WTC11 (cell line): ENCODE data around the gene CNOT6L. TPM values are rescaled to one million over a fixed set of nuclear protein-coding genes. Genes with fewer than 3 reads are reported as not detected.

ENCODE experiments used
- ATAC-seq: fragments of 200-7000 bp; cut with Tn5 transposase; 2 replicates; pipeline ENCODE4 v1.10.0; 2021; ENCODE audit warnings: mild to moderate bottlenecking, moderate library complexity
- CTCF ChIA-PET: fragments of 300-600 bp; sonication (Branson Sonifier 250); formaldehyde crosslinking; loops from one replicate; lab custom pipeline; 2021; ENCODE audit warnings: antibody characterized with exemption; lab: Charles Lee
- POLR2A ChIA-PET: fragments of 350-600 bp; sonication (Branson Sonifier 250); formaldehyde crosslinking; loops from one replicate; lab custom pipeline; 2021; ENCODE audit warnings: antibody characterized with exemption; lab: Charles Lee
- DNase-seq: peaks from one replicate; pipeline ENCODE4 v3.0.0; 2021; ENCODE audit warnings: low spot score
- H3K27ac Mint-ChIP-seq: 2 replicates; pipeline ENCODE4 v1.8.0; 2021; ENCODE audit warnings: mixed read lengths
- H3K27me3 Mint-ChIP-seq: 2 replicates; pipeline ENCODE4 v1.8.0; 2021; ENCODE audit warnings: low read depth, mild to moderate bottlenecking, moderate library complexity, mixed read lengths
- H3K36me3 Mint-ChIP-seq: 2 replicates; pipeline ENCODE4 v1.8.0; 2021; ENCODE audit warnings: mixed read lengths
- H3K4me1 Mint-ChIP-seq: 2 replicates; pipeline ENCODE4 v1.8.0; 2022; ENCODE audit warnings: mixed read lengths
- H3K4me3 Mint-ChIP-seq: 2 replicates; pipeline ENCODE4 v1.8.0; 2021; ENCODE audit warnings: mild to moderate bottlenecking, moderate library complexity, mixed read lengths
- H3K9me3 Mint-ChIP-seq: 2 replicates; pipeline ENCODE4 v1.8.0; 2021; ENCODE audit warnings: mixed read lengths
- CBFB ChIP-seq: sonication (generic); formaldehyde crosslinking; IDR thresholded peaks from 2 replicates; pipeline ENCODE4 v1.8.1; 2022; ENCODE audit warnings: mild to moderate bottlenecking, low read depth, missing genetic modification reagents
- CREM ChIP-seq: sonication (generic); formaldehyde crosslinking; IDR thresholded peaks from 2 replicates; pipeline ENCODE4 v1.8.1; 2022; ENCODE audit warnings: mild to moderate bottlenecking, missing genetic modification reagents, moderate library complexity
- GABPB1 ChIP-seq: sonication (generic); formaldehyde crosslinking; IDR thresholded peaks from 2 replicates; pipeline ENCODE4 v1.8.1; 2023; ENCODE audit warnings: mild to moderate bottlenecking, missing genetic modification reagents
- GRHL2 ChIP-seq: fragments of 250-450 bp; sonication (Bioruptor Pico); IDR thresholded peaks from 2 replicates; pipeline ENCODE4 v1.8.0; 2022; ENCODE audit warnings: mild to moderate bottlenecking, moderate library complexity; ENCODE audit not compliant: insufficient replicate concordance, severe bottlenecking
- GTF2I ChIP-seq: fragments of 250-450 bp; sonication (Bioruptor Pico); conservative IDR thresholded peaks from 2 replicates; pipeline ENCODE4 v1.4.0; 2021; ENCODE audit warnings: mild to moderate bottlenecking
- IRF2 ChIP-seq: sonication (generic); formaldehyde crosslinking; IDR thresholded peaks from 2 replicates; pipeline ENCODE4 v1.8.0; 2022; ENCODE audit warnings: low read depth, missing genetic modification reagents, borderline replicate concordance
- MXD4 ChIP-seq: fragments of 250-450 bp; sonication (Bioruptor Pico); IDR thresholded peaks from 2 replicates; pipeline ENCODE4 v1.8.0; 2021; ENCODE audit warnings: mild to moderate bottlenecking, moderate library complexity, borderline replicate concordance
- NR3C1 ChIP-seq: sonication (generic); formaldehyde crosslinking; conservative IDR thresholded peaks from 2 replicates; pipeline ENCODE4 v1.8.1; 2023; ENCODE audit warnings: low read depth, mild to moderate bottlenecking, missing genetic modification reagents
- RORB ChIP-seq: fragments of 250-450 bp; sonication (Bioruptor Pico); IDR thresholded peaks from 2 replicates; pipeline ENCODE4 v1.9.0; 2021; ENCODE audit warnings: mild to moderate bottlenecking
- SMAD3 ChIP-seq: sonication (generic); formaldehyde crosslinking; IDR thresholded peaks from 2 replicates; pipeline ENCODE4 v1.8.0; 2022; ENCODE audit warnings: missing genetic modification reagents, mild to moderate bottlenecking, borderline replicate concordance
- TP53 ChIP-seq: sonication (generic); formaldehyde crosslinking; IDR thresholded peaks from 2 replicates; pipeline ENCODE4 v1.8.1; 2023; ENCODE audit warnings: mild to moderate bottlenecking, missing genetic modification reagents
- ZNF121 ChIP-seq: sonication (generic); formaldehyde crosslinking; IDR thresholded peaks from 2 replicates; pipeline ENCODE4 v1.8.0; 2023; ENCODE audit warnings: missing genetic modification reagents
- total RNA-seq: library from RNA; stranded (reverse); gene quantifications from 3 replicates; pipeline ENCODE4 v1.2.3, GENCODE V29; 2021
- TF ChIP-seq, protein P1 (sequence below): sonication (generic); formaldehyde crosslinking; IDR thresholded peaks from 2 replicates; pipeline ENCODE4 v1.8.1; 2022; ENCODE audit warnings: mild to moderate bottlenecking, missing genetic modification reagents, moderate library complexity, borderline replicate concordance
- TF ChIP-seq, protein P2 (sequence below): sonication (generic); formaldehyde crosslinking; IDR thresholded peaks from 2 replicates; pipeline ENCODE4 v1.8.1; 2022; ENCODE audit warnings: mild to moderate bottlenecking, moderate library complexity, missing genetic modification reagents
- TF ChIP-seq, protein P3 (sequence below): fragments of 200-600 bp; IDR thresholded peaks from 2 replicates; pipeline ENCODE4 v1.8.0; 2022; ENCODE audit warnings: antibody characterized with exemption
- TF ChIP-seq, protein P4 (sequence below): sonication (generic); formaldehyde crosslinking; IDR thresholded peaks from 2 replicates; pipeline ENCODE4 v1.8.1; 2023; ENCODE audit warnings: mild to moderate bottlenecking, missing genetic modification reagents, borderline replicate concordance
- TF ChIP-seq, protein P5 (sequence below): sonication (generic); formaldehyde crosslinking; IDR thresholded peaks from 2 replicates; pipeline ENCODE4 v1.8.1; 2023; ENCODE audit warnings: mild to moderate bottlenecking, missing genetic modification reagents, moderate library complexity
- TF ChIP-seq, protein P6 (sequence below): fragments of 250-450 bp; sonication (Bioruptor Pico); IDR thresholded peaks from 2 replicates; pipeline ENCODE4 v1.9.0; 2021; ENCODE audit warnings: mild to moderate bottlenecking

CNOT6L gene
- total RNA-seq, 1 experiment from 2014 or later: 21.6 TPM

DNA sequence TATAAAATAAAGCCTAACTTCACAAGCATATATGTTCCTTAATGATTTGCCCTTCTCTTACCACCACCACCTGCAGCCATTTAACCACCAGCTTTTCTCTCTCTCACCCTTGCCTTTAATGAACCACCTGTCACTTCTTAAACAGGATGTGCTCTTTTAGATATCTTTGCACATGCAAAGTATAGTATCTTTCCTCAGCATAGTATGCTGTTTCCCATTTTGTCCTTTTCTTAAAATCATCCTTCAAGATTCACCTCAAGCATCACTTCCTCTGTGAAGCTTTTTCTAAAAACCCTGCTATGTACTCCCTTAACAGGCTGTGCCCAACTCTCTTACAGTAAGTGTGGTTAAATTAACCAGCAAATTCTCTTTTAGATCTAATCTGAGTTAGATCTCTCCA is 8.2 kb upstream of the CNOT6L start:
- Mint-ChIP-seq H3K36me3 (no peaks in the 10 kb centered on the region), H3K27me3 (peaks cover 3% of the 10 kb centered on the region; the same call in 1 of the 2 replicates), H3K4me1 (no peaks in the 10 kb centered on the region), H3K4me3 (no peak overlapping the region)
- ATAC-seq: no peak
- CTCF ChIA-PET: no interaction called here
- TF ChIP-seq CREM (CRISPR knock-in tag) (no peak), CBFB (CRISPR knock-in tag) (no peak), GRHL2 (no peak)
- TF ChIP-seq, protein P1, sequence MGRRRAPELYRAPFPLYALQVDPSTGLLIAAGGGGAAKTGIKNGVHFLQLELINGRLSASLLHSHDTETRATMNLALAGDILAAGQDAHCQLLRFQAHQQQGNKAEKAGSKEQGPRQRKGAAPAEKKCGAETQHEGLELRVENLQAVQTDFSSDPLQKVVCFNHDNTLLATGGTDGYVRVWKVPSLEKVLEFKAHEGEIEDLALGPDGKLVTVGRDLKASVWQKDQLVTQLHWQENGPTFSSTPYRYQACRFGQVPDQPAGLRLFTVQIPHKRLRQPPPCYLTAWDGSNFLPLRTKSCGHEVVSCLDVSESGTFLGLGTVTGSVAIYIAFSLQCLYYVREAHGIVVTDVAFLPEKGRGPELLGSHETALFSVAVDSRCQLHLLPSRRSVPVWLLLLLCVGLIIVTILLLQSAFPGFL (CRISPR knock-in tag): no peak
- TF ChIP-seq, all 79 proteins: peak for 0
- POLR2A ChIA-PET: no interaction called here
- Mint-ChIP-seq H3K27ac (no peak overlapping the region), H3K9me3 (no peaks in the 10 kb centered on the region)
- no peak for DNase-seq

DNA sequence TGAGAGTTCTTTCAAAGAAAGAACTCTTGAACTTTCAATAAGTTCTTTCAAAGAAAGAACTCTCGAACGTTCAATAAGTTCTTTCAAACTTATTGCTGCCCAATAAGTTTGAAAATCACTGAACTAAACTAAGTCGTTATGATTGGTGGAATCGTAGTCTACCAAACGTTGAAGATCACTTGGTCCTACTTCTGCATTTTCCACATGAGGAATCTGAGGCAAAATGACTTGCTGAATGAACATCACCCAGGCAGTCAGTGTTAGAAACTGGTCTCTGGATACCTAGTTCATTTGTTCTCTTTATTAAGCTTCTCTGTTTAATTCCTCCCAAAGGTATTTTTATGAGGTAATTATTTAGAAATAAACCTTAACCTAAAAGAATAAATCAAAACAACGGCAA is 7.1 kb upstream of the CNOT6L start:
- ChIA-PET POLR2A (no interaction called here), CTCF (no interaction called here)
- Mint-ChIP-seq H3K36me3 (no peaks in the 10 kb centered on the region), H3K27ac (no peak overlapping the region), H3K4me3 (no peak overlapping the region), H3K27me3 (peaks cover 3% of the 10 kb centered on the region; the same call in 1 of the 2 replicates), H3K4me1 (no peaks in the 10 kb centered on the region), H3K9me3 (no peaks in the 10 kb centered on the region)
- DNase-seq (no peak), ATAC-seq (no peak)
- no peak for TF ChIP-seq CBFB (CRISPR knock-in tag)

DNA sequence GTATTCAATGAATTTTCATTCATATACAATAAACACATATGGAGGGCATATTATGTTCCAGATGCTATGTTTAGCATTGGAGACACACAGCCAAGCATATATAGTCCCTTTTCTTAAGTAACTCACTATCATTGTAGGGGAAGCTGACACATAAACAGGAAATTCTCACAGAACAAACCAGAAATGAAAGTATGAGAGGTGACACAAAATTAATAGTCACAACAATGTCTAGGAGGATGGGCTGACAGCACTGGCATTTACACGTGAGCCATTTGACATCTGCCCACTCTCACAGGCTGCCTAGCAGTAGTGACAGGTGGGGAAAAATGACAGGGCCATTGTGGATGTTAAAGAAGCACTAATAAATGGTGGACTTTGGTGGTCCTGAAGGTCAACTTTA is 2.6 kb upstream of the CNOT6L start:
- CTCF ChIA-PET: no interaction called here
- Mint-ChIP-seq H3K4me1 (peaks cover 14% of the 10 kb centered on the region), H3K36me3 (no peaks in the 10 kb centered on the region), H3K4me3 (no peak overlapping the region), H3K27me3 (peaks cover 9% of the 10 kb centered on the region), H3K9me3 (no peaks in the 10 kb centered on the region), H3K27ac (no peak overlapping the region)
- TF ChIP-seq ZNF121 (CRISPR knock-in tag) (no peak), MXD4 (CRISPR knock-in tag) (no peak)
- TF ChIP-seq, protein P2, sequence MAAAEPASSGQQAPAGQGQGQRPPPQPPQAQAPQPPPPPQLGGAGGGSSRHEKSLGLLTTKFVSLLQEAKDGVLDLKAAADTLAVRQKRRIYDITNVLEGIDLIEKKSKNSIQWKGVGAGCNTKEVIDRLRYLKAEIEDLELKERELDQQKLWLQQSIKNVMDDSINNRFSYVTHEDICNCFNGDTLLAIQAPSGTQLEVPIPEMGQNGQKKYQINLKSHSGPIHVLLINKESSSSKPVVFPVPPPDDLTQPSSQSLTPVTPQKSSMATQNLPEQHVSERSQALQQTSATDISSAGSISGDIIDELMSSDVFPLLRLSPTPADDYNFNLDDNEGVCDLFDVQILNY (CRISPR knock-in tag): no peak
- POLR2A ChIA-PET: no interaction called here
- ATAC-seq: no peak
- DNase-seq: no peak

DNA sequence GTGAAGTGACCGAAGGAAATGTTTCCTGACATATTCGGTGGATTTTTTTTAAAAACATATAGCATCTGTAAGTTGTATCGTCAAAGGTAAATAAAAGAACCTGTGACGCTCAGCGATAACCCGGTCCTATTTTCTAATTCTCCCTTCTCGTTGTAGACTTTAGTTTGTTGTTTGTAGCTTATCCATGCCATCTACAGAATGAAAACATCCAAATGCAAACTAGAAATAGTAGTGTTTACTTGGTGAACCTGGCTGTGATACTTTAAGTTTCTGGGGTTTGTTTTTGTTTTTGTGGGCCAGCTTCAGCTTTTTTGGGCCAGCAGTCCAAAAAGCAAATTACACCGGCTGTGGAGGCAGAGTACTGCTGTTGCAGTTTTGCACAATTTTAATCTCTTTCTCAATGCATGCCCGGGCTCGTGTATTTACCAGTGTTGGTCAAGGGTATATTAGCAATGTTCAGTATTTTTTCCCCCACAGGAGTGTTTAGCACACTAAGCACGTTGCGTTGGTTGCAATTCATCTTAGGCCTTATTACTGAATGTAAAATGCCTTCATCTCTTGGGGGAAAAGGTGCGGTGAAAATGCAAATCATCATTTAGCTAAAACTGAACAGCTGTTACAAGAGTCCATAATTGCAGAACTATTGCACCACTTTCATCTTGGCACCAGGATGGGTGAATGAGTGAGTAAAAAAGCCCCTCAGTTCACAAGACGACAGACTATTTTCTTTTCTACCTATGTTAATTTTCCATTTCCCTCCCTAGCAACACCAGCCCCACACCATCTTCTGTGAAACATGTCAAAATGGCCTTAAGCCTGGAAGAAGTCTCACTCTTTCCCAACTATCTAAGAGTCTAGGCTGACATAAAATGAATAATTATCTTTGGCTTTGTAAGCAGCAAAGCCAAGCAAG is 1.7 kb upstream of the CNOT6L start:
- H3K9me3 Mint-ChIP-seq: no peaks in the 10 kb centered on the region
- H3K27ac Mint-ChIP-seq: peak overlapping the region; percentile 92; the same call in 1 of the 2 replicates
- ChIA-PET POLR2A (interaction anchor here (1.7 kb wide), 1 partner anchor 42 kb away, joined by 15 read pairs; the partner anchor contains the start of gene MRPL1), CTCF (interaction anchor here (2.0 kb wide), 1 partner anchor 42 kb away, joined by 4 read pairs; the partner anchor contains the start of gene MRPL1)
- TF ChIP-seq TP53 (CRISPR knock-in tag): no peak
- TF ChIP-seq, protein P3, sequence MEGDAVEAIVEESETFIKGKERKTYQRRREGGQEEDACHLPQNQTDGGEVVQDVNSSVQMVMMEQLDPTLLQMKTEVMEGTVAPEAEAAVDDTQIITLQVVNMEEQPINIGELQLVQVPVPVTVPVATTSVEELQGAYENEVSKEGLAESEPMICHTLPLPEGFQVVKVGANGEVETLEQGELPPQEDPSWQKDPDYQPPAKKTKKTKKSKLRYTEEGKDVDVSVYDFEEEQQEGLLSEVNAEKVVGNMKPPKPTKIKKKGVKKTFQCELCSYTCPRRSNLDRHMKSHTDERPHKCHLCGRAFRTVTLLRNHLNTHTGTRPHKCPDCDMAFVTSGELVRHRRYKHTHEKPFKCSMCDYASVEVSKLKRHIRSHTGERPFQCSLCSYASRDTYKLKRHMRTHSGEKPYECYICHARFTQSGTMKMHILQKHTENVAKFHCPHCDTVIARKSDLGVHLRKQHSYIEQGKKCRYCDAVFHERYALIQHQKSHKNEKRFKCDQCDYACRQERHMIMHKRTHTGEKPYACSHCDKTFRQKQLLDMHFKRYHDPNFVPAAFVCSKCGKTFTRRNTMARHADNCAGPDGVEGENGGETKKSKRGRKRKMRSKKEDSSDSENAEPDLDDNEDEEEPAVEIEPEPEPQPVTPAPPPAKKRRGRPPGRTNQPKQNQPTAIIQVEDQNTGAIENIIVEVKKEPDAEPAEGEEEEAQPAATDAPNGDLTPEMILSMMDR: no peak
- TF ChIP-seq, protein P4, sequence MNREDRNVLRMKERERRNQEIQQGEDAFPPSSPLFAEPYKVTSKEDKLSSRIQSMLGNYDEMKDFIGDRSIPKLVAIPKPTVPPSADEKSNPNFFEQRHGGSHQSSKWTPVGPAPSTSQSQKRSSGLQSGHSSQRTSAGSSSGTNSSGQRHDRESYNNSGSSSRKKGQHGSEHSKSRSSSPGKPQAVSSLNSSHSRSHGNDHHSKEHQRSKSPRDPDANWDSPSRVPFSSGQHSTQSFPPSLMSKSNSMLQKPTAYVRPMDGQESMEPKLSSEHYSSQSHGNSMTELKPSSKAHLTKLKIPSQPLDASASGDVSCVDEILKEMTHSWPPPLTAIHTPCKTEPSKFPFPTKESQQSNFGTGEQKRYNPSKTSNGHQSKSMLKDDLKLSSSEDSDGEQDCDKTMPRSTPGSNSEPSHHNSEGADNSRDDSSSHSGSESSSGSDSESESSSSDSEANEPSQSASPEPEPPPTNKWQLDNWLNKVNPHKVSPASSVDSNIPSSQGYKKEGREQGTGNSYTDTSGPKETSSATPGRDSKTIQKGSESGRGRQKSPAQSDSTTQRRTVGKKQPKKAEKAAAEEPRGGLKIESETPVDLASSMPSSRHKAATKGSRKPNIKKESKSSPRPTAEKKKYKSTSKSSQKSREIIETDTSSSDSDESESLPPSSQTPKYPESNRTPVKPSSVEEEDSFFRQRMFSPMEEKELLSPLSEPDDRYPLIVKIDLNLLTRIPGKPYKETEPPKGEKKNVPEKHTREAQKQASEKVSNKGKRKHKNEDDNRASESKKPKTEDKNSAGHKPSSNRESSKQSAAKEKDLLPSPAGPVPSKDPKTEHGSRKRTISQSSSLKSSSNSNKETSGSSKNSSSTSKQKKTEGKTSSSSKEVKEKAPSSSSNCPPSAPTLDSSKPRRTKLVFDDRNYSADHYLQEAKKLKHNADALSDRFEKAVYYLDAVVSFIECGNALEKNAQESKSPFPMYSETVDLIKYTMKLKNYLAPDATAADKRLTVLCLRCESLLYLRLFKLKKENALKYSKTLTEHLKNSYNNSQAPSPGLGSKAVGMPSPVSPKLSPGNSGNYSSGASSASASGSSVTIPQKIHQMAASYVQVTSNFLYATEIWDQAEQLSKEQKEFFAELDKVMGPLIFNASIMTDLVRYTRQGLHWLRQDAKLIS: no peak
- TF ChIP-seq, protein P5, sequence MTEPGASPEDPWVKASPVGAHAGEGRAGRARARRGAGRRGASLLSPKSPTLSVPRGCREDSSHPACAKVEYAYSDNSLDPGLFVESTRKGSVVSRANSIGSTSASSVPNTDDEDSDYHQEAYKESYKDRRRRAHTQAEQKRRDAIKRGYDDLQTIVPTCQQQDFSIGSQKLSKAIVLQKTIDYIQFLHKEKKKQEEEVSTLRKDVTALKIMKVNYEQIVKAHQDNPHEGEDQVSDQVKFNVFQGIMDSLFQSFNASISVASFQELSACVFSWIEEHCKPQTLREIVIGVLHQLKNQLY (CRISPR knock-in tag): no peak
- TF ChIP-seq RORB (CRISPR knock-in tag): no peak
- no peak for TF ChIP-seq SMAD3 (CRISPR knock-in tag)
- TF ChIP-seq IRF2: no peak
- TF ChIP-seq NR3C1 (CRISPR knock-in tag): no peak
- no peak for TF ChIP-seq GTF2I (CRISPR knock-in tag)
- TF ChIP-seq, protein P6, sequence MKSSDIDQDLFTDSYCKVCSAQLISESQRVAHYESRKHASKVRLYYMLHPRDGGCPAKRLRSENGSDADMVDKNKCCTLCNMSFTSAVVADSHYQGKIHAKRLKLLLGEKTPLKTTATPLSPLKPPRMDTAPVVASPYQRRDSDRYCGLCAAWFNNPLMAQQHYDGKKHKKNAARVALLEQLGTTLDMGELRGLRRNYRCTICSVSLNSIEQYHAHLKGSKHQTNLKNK (CRISPR knock-in tag): no peak
- no peak for TF ChIP-seq GABPB1 (CRISPR knock-in tag)
- no peaks in the 10 kb centered on the region for H3K36me3 Mint-ChIP-seq
- ATAC-seq (no peak), DNase-seq (no peak)
- H3K4me1 Mint-ChIP-seq: peaks cover 14% of the 10 kb centered on the region
- peak overlapping the region; percentile 95 for H3K4me3 Mint-ChIP-seq
- peaks cover 7% of the 10 kb centered on the region for H3K27me3 Mint-ChIP-seq
